NCI-H1436 (cell line): ENCODE measurements around the gene TUSC2.

Source experiments
- DNase-seq: peaks from one replicate; lab custom pipeline; 2025; lab: John Stamatoyannopoulos, UW

TUSC2 gene, protein sequence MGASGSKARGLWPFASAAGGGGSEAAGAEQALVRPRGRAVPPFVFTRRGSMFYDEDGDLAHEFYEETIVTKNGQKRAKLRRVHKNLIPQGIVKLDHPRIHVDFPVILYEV

DNA sequence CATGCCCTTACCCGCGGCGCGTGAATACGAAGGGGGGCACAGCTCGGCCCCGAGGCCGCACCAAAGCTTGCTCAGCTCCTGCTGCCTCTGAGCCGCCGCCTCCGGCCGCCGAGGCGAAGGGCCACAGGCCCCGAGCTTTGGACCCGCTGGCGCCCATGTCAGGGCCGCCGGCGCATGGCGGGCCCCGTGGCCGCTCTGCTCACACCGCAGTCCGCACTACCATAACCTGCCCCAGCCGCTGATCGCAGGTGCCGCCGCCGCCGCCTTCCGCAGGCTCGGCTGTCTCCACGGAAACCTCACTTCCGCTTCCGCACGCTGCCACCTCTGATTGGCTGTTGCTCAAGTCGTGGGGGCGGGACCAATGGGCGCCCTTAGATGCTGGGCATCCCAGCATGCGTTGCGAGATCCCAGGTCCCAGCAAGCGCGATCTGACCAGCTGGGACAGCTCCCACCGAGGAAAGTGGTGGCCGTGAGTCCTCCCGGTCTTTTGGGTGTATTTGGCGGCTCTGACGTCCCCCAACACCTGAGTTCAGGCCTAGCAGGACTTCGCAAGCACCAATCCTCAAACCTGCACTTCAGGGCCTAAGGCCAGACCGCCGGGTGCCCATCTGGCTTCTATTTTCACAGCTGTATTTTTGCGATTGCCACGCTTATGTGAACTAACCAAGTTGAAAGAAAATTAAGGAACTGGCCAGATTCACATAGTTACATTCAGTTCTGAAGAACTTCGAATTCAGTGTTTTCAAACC lies at the start of gene TUSC2:
TUSC2 (minus strand) TSS at position 281 of the 749 bp plus-strand sequence; CDS start at position 157, 124 bp downstream.
- peak; percentile 92 for DNase-seq

GRCh38 chr3:50375258-50375931 lies 47.4 kb upstream of the TUSC2 start:
- DNase-seq, result no peak

- no peak for DNase-seq
These were observed 46.6 kb upstream of the TUSC2 start for GRCh38 chr3:50374363-50375257.

GRCh38 chr3:50373146-50374051 lies 45.4 kb upstream of the TUSC2 start:
- no peak for DNase-seq

- DNase-seq, result no peak
These were observed 44.3 kb upstream of the TUSC2 start for GRCh38 chr3:50372349-50372748.

GRCh38 chr3:50371133-50371685 lies 43.2 kb upstream of the TUSC2 start:
- no peak for DNase-seq

- DNase-seq, result no peak
These were observed 42.6 kb upstream of the TUSC2 start for GRCh38 chr3:50370594-50370993.

DNA sequence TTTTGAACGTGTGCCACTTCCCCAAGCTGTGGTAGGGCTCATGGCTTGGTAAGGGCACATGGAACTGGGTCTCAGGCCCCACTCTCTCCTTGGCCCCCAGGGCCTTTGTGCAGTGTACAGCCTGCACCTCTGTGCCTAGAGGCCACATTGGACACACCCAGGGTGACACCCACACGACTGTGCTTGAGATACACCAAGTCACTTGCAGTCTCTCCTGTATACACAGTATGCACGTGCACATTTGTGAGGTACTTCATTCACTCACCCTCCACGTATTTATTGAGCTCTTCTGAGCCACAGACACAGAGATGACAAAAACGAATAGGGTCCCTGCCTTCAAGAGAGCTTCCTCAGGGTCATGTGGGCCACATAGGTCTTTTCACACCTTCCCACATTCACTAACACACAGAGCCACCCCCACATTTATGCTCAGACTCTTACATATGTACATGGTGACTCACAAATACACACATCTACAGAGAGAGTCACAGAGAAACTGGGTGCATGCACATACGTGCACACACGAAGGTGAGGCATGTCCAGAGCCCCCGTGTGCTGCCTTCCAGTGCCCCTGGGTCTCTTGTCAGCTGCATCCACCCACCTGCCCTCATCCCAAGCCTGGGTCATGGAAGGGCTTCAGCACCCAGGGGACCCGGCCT lies 41.1 kb upstream of the TUSC2 start:
- DNase-seq, result no peak

- no peak for DNase-seq
These were observed 37.8 kb upstream of the TUSC2 start for GRCh38 chr3:50365842-50366220.

GRCh38 chr3:50365080-50365841 lies 37.2 kb upstream of the TUSC2 start:
- DNase-seq, result peak; percentile 67

- no peak for DNase-seq
These were observed 36.6 kb upstream of the TUSC2 start for GRCh38 chr3:50364573-50365079.

GRCh38 chr3:50359760-50360110 lies 31.7 kb upstream of the TUSC2 start:
- no peak for DNase-seq

GRCh38 chr3:50358911-50359759 lies 31.1 kb upstream of the TUSC2 start, which contains the start of gene TMEM115:
Gene TMEM115, minus strand, starts transcription at chr3:50359521. Its CDS starts 458 bp downstream, at chr3:50359063.
- peak; percentile 90 for DNase-seq

GRCh38 chr3:50358355-50358910 lies 30.4 kb upstream of the TUSC2 start:
- no peak for DNase-seq

DNA sequence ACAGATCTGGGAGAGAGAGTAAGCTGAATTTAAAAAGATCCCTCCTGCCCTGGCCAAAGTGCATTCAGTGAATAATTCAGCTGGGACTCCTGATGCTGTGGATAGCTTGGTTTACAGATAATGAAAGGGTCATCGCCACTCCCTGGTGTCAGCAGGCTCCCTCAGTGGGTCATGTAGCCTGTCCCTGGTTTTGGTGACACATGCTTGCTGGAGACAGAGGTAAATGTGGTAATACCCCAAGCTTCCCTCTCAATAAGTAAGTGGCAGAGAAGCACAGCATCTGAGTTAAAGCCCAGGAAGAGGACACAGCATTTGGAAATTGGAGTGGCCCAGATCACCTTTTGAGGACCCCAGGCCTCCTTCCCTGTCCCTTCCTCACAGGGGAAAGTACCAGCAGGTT lies 29.5 kb upstream of the TUSC2 start:
- DNase-seq, result no peak

- DNase-seq, result no peak
These were observed 28.5 kb upstream of the TUSC2 start for GRCh38 chr3:50356553-50356952.

DNA sequence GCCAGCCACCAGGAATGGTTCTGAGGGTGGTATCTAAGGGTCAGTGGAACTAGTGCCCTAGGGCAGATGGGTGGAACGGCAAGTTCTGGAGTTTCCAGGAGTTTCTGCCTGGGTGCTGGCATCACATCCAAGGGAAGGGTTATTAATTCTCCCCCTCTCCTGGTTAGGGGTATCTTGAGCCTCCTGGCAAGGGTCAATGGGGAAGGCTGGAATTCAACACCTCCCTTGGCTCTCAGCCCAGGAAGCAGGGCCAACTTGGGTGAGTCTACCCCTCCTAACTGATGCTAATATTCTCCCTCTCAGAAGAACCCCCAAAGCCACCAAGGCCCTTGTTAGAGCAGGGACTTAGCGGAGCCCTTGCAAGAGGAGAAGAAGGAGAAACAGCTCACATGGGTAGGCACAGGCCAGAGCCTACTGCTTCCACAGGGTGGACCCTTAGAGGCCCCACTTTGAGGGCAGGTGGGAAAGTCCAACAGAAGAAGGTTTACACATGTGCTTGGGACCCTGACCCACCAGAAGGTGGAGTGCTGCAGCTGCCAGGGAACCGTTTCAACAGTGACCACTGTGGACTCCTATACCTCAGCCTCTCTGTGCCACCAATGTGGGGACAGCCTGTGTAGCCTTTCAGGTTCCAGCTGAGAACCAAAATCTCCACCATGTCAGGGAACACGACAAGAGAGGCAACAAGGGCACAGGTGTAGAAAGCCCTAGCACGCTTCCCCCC lies 28.0 kb upstream of the TUSC2 start:
- no peak for DNase-seq
